Measurements from ENCODE around the gene ADAMTSL2.

GRCh38 chr9:133603135-133603927 lies 68.8 kb downstream of the ADAMTSL2 start:
- no peak for TF ChIP-seq POLR2A (IDR thresholded peaks at IDR 0.05)
- TF ChIP-seq, protein P1, sequence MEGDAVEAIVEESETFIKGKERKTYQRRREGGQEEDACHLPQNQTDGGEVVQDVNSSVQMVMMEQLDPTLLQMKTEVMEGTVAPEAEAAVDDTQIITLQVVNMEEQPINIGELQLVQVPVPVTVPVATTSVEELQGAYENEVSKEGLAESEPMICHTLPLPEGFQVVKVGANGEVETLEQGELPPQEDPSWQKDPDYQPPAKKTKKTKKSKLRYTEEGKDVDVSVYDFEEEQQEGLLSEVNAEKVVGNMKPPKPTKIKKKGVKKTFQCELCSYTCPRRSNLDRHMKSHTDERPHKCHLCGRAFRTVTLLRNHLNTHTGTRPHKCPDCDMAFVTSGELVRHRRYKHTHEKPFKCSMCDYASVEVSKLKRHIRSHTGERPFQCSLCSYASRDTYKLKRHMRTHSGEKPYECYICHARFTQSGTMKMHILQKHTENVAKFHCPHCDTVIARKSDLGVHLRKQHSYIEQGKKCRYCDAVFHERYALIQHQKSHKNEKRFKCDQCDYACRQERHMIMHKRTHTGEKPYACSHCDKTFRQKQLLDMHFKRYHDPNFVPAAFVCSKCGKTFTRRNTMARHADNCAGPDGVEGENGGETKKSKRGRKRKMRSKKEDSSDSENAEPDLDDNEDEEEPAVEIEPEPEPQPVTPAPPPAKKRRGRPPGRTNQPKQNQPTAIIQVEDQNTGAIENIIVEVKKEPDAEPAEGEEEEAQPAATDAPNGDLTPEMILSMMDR (IDR thresholded peaks at IDR 0.05), result no peak
